HG03565 (cell line): ENCODE data around the gene LRPPRC.
"Not testable (repeated sequence)": the region's sequence is repeated elsewhere in the genome, so short reads cannot be mapped to it uniquely, and the experiment has no call there.

Experiments used
- ATAC-seq: cut with Tn5 transposase; IDR thresholded peaks from one replicate; pipeline ENCODE4 v1.9.1; 2021; ENCODE audit warnings: mild to moderate bottlenecking, moderate library complexity; ENCODE audit not compliant: unreplicated experiment

Gene LRPPRC

DNA sequence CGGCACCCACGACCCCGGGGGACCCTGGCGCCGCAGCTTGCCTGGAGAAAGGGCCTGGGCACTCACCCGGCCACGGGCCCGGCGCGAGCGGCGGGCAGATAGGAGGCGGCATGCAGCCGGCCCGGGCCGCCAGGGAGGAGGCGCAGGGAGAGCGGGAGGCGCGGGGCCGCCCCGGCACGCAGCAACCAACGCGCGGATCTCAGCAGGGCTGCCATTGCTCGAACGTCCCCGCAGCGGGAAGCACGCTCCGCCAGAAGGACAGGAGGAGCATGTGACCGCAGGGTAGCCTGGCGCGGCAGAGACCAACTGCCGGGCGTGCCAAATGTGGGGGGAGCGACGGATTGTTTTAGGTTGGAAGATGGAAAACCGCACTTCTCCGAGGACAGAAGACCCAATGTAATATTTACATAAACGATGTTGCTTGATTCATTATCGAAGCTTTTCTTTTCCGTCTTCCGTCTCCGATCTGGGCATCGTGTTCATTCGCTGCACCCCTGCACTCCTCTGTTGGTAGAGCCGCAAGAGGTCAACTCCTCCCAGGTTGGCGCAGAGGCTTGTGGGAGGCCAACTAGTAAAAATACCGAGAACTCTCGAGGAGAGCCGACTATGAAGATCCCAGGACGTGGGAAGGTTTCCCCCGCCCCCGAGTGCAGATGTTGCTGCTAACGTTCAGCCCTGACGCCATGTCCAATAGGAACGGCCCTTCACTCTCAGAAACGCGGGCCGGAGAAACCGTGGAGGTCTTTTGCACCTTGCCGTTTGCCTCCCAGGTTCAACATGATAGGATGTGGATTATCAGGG lies at the start of gene LRPPRC:
LRPPRC (minus strand) TSS at position 257 of the 801 bp plus-strand sequence; CDS start at position 215, 42 bp downstream.
- ATAC-seq: peak; percentile 87

DNA sequence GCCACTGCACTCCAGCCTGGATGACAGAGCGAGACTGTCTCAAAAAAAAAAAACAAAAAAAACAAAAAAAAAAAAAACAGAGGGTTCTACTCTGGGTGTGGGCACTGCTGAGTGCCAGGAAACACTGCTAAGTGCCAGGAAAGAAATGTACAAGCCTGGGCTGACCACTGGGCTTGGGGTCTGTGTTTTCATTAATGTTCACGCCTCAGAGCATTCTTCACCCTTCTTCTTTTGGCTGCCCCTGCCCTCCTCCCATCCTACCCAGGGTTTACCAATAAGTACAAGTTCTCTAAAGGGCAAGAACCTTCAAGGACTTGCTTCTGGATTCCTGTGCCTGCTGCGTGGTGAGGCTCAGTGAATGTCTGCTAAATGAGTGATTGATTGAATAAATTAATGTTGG lies 49.3 kb upstream of the LRPPRC start:
- ATAC-seq: no peak

DNA sequence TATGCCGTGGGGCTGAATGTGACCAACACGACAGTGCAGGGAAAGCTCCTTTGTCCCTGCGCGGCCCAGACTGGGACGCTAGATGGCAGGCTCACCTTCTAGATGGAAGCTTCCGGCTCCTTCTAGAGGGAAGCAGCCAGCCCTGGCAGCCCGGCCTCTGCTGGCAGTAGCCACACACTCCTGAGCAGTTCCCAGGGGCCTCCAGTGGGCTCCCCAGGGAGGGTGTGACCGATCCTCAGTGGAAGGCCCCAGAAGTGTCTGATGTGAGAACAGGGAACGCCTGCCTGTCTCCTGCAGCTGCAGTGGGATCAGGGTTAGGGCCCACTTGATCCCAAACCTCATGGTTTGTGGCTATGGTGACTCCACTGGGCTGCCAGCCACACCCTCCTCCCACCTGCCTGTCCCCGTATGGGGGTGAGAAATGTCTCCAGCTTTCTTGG lies 48.5 kb upstream of the LRPPRC start:
- ATAC-seq: peak; percentile 99

DNA sequence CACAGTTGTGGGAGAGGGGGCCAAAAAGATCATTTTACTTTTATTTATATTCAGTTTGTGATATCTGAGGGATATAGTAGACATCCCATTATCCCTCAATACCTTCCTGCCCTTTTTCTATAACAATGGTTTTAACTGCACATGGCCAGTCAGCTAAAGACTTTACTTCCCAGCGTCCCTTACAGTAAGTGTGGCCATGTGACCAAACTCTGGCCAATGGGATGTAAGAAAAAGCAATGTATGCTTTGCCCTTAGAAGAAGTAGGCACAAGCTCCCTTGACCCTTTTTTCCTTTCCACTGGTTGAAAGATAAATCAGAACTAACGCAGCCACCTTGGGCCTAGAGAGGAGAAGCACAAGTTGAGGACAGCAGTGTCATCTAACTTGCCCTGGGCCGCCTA lies 44.6 kb upstream of the LRPPRC start:
- no peak for ATAC-seq

DNA sequence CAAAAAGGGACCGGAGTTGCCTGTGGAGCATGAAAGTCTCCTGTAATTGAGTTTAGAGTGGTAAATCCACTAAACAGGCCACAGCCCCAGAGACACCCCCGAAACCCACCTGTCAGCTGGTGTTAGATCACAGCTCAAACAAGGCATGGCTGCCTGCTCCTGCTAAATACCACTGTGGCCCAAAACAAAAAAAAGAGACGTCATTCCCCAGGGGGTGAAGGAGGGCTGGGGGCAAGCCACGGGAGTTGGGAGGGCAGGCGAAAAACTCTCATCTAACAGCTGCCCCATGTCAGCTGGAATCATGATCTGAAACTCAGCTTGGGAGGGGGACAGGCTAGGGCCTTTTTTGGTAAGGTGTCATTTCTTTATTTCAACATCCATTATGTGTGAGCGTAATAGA lies 42.5 kb upstream of the LRPPRC start:
- ATAC-seq: no peak

DNA sequence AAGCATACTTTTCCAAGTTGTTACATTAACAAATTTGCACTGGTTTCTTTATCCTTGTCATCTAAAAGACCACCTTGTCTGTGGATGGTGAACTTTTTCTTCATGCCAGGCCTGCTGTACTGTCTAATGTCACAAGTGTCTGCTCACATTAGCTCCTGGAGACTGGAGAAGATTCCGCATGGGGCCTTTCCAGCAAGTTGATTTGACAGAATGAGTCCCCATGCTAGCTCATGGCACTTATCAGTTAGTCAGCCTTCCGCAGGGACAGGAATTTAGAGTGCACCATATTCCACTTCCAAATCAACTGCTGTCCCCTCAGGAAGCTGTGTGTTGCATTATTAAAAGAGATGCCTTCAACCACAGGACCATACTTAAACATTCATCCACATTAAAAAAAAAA lies 41.4 kb upstream of the LRPPRC start:
- ATAC-seq: no peak

DNA sequence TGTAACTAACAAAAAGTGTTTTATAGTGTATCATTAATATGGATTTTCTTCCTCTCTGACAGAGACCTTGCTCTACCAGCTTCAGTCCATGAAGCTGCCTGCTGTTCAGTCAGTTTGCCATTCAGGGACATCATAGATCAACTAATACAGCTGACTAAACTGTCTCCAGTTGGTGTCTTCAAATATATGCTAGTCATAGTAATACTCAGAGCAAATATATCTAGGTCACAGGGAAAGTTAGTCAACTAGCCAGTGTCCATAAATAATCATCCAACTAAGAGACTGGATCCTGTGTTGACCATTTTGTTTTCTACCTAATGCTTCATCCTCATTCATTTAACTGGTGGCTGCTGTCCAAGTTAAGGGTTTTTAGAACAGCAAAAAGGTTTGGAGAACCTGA lies 38.2 kb upstream of the LRPPRC start:
- ATAC-seq: no peak

DNA sequence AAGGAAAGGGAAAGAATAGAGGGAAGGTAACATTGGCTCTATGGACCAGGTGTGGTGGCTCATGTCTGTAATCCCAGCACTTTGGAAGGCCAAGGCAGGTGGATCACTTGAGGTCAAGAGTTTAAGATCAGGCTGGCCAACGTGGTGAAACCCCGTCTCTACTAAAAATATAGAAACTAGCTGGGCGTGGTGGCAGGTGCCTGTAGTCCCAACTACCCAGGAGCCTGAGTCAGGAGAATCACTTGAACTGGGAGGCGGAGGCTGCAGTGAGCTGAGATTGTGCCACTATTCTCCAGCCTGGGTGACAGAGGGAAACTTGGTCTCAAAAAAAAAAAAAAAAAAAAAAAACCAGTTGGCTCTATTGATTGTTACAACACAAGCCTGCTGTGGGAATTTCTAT lies 31.3 kb upstream of the LRPPRC start:
- ATAC-seq: not testable (repeated sequence)

DNA sequence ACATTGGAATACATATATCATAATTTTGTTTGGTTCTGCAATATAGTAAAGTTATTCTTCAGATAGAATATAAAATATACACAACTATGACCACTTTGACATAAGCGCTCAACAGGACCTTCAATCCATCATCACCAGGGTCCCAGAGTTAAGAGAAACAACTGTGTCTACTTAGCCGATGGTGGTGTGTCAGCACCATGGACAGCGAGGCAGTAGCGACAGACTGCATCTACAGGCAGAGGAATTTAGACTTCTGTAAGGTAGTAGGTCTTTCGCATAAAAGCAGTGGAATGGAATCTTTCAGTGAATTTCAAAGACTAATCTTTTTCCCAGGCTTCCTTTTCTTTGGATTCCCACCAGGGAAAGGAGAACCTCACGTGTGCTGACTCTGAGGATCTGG lies 20.5 kb upstream of the LRPPRC start:
- ATAC-seq: no peak

DNA sequence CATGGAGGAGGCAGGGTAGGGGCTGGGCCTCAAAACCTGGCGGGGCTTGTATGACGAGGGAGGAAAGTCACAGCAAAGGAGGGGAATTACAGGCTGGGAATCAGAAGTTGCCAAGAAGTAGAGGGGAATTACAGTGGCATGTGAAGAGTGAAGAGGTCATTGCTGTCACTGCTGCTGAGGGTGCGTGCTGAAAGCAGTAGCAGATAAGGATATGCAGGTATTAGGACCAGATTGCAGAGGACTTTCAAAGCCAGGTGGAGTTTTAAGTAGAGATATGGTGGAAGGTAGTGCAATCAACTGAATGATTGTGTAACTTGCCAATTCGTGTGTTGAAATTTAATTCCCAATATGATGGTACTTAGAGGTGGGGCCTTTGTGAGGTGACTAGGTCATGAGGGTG lies 19.4 kb upstream of the LRPPRC start:
- no peak for ATAC-seq

DNA sequence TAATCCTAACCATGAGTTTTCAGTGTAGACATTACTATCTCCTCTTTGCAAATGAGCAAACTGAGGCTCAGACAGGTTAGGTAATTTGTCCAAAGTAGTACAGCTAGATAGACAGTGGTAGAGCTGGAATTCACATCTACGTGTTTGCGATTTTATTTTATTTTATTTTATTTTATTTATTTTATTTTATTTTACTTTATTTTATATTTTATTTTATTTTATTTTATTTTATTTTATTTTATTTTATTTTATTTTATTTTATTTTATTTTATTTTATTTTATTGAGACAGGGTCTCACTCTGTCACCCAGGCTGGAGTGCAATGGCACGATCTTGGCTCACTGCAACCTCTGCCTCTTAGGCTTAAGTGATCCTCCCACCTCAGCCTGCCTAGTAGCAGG lies 17.4 kb upstream of the LRPPRC start:
- not testable (repeated sequence) for ATAC-seq

DNA sequence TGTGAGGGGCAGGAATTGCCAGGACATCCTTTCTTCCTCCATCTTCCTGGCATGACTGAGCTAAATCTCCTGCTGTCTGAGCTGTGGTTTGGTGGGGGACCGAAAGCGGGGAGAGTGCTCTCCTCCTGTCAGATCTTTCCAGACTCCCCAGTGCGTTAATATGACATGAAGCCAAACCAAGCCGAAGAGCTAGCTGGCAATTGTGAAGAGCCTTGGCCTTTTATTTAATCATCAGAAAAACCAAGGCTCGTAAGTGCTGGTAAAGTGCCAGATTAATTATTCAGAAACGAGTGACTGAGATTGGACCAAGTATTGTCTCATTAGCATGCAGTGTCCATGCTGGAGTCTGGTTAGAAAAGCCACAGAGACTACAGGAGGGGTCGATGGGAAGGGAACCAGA lies 14.5 kb upstream of the LRPPRC start:
- ATAC-seq: no peak

DNA sequence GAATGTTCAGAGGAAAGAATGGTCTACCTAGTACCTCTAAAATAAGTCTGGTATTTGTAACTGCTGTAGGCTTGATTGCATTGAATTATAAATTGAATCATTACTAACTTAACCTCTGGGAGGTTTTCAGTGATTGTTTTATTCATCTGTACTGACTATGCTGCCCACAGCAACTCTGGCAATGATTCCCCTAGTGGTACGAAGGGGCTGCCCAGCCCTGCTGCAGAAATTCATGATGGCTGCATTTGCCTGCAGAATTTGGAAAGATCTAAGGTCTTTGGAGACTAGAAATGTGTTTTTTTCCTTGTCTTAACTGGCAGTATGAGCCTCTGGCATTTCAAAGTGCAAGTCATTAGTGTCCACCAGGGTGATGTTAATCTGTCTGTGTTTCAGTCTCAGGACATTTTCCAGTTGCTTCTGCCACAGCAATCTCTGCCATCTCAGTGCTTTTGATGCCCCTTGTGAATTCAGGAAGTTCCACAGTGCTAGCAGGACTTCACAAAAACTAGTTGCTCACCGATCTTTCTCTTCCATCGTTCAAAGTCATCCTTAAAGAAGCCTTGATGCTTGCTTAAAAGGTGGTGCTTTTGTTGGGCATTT lies 13.4 kb upstream of the LRPPRC start:
- ATAC-seq: no peak

DNA sequence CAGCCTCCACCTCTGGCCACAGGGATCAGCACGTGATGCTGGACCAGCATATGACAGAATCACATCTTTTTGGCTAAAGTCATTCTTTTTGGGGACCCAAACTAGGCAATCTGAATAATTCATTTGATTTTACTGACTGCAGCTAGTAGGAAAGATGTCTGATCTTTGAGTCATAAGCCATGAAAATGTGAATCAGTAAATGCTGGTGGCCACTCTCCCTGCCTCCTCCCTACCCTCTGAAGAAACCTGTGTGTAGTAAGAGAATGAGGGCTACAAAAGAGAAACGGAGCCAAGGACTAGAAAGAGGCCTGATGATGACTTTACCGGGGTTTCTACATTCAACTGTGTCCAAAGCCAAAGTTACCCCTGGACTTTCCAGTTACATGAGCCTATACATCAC lies 10.1 kb upstream of the LRPPRC start:
- no peak for ATAC-seq

DNA sequence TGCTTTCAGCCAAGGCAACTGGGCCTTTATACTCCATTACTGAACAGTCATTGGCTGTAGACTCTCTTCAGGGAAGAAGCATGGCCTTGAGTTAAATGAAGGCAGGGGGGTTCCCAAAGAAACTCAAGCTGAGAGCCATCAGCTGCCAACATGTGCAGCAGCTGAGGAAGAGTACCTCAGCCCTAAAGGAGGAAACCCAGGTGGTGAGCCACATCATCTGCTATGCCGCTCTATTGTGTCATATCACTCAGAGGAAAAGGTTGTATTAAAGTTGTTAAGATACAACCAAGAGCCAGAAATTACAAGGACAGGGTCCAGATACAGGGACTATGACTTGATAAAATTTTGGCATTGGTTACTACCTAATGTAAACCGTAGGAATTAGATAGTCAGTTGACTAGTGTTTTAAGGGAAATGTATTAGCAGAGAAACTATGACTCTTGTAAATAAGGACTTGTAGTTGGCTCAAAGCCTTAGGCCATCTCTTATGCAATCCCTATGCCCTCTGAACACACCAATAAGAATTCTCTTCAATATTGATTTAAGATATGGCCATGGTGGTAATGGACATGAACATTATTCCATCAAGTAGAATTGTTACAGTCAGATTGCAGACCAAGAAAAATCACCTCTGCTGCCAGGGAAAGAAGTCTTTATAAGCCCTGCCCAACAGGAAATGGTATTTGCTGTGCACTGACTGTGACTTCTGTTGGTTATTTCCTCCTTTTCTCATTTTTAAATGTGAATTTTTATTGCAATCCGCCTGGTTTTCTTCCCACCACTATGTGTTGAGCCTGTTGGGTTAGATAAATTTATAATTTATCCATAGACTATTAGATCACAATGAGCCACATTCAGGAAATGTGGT lies 9.2 kb upstream of the LRPPRC start:
- ATAC-seq: no peak

DNA sequence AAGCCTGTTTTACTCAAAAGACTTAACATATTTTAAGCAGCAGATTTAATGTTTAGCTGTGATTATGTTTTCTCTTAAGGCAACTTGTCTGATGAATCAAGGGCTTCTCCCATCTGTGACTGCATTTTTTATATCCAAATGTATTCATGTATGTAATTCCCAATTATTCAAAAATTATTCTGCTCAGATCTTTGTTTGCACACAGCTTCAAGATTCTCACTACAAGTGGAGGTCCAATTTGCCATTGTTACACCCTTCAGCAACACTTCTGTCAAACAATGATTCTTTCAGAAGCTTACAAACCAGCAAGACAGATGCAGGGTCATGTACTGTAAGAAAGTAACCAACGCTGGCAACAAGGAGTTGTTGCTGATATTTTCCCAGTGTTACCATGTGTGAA lies 5.9 kb upstream of the LRPPRC start:
- no peak for ATAC-seq

DNA sequence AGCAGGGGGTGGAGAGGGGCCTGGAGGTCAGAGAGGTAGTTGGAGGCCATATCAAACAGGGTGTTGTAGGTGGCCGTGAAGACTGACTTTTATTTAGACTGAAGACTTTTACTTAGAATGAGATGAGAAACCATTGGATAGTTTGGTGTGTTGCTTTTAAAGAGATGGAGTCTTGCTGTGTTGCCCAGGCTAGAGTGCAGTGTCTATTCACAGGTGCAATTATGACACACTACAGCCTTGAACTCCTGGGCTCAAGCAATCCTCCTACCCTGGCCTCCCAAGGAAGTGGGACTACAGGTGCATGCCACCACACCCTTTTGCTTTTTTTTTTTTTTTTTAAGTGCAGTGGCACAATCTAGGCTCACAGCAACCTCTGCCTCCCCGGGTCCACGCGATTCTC lies 2.5 kb upstream of the LRPPRC start:
- ATAC-seq: no peak

DNA sequence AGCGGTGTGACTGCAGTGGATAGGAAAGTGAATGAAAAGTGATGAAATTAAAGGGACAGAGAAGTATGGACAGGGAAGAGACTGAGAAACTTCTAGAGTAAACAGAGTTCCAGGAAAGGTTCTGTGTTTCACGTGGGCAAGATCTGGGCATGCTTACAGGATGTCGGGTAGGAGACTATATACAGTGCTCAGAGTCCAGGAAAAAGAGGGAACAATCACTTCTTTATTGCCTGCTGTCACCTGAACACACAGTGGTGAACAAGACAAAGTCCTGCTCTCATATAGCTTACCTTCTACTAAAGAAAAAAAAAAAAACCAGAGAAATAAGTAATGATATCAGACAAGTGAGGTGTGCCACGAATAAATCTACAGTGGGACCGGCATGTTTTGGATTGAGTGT lies 2.4 kb downstream of the LRPPRC start:
- no peak for ATAC-seq

DNA sequence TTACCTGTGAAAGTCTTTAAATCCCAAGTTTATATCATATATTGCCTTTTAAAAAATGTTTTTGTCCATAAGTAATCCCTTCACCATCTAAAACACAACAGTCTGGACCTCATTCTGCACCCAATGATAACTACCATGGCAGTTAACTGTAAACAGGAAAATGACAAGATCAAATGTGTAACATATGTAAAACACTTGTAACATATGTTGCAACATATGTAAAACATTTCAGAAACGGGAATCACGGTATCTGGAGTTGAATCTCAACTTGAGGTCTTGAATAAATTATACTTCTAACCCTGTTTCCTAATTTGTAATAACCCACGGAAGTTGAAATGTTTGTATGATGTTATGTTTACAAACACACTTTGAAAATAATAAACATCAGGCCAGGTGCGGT lies 6.2 kb downstream of the LRPPRC start:
- no peak for ATAC-seq

DNA sequence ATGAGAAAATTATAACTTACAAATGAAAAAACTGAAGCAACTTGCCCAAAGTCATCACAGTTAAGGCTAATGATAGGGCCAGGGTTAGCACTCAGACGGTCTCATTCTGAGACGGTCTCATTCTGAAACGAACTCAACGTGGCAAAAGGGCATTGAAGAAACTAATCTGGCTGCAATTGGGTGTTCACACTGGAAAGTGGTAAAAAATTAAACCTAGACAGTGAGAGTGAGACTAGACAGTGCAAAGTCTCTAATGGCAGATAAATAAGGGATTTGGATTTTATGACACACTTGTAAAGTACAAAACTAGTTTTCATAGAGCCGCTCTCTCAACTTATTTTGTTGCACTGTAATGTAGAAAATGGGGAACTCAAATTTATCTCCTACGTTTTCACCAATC lies 9.2 kb downstream of the LRPPRC start:
- ATAC-seq: no peak

DNA sequence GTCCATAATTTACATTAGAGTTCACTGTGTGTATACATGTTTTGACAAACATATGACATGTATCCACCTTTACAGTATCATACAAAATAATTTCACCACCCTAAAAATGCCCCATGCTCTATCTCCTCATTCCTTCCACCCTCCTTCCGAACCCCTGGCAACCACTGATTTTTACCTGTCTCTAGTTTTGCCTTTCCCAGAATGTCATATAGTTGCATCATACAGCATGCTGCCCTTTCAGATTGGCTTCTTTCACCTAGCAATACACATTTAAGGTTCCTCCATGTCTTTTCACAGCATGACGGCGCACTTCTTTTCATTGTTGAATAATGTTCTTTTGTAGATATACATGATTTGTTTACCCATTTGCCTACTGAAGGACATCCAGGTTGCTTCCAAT lies 10.4 kb downstream of the LRPPRC start:
- no peak for ATAC-seq

DNA sequence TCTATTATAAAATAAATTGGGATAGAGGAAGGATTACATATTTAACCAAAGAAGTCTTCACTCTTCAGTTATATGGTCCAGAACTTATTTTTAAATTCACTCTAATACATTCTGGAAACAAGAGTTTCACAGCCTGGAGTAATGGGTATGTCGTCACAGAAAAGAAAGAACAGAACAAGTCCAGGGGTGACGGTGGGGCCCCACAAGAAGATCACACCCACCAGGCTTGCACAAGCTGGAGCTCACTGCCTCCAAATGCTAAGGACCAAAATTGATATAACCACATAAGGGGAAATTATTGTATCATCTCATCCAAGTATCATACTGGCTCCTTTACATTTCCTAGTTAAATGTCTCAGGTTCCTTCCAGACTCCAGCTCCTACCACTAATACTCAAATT lies 11.3 kb downstream of the LRPPRC start:
- ATAC-seq: no peak
